ENCODE results near the gene CD93.

The CD93 gene

DNA sequence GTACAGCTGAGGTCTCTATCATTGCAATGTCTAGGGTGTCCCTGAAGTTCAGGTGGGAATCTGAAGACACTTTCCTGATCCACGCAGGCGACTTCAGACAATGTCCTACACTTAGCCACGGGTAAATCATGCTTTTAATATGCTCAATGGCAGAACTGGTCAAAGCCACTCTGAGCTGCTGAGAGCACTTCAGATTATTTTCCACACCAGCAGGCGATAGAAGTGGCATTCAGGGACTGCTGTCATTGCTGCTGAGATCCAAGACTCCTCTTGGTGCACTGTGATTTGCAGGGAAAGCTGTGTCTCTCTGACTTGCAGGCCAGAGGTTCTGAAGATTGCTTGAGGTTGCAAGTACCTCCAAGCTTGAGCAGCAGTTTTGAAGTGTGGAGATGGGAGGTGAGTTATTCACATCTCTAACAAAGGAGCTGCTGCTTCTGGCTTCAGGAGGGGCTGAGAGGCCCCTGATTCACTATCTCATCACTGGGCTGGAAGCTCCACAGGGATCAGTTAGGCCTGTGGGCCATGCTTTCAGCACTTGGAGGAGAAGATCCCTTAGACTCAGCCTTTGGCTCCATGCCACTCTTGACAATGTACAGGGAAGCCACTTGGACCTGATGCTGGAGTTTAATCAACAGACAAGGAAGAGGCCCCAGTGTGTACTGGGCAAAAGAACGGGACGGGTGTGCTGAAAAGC, 53.9 kb downstream of the CD93 start:
- no peak for DNase-seq

DNA sequence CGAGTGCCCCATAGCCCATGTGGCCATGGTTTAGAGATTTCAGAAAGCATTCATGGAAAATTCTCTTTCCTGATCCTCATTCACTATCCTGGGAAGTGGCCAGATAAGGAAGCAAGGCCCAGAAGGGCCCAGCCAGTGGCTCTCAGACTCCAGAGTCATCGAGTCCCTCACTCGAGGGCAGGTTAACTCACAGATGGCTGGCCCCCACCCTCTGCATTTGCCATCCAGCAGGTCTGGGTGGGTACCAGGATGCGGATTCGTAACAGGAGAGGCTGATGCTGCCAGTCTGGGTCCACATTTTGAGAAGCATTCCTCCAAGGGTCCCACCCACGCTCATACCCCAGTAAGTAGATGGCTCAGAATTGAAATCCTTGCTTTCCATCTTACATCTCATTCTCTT, 54.8 kb downstream of the CD93 start:
- DNase-seq = no peak
